Tibial nerve (tissue), 3 donors: ENCODE data around the gene PI16.

Source experiments
- POLR2A ChIP-seq, 2 donors: fragments of 450-650 bp; IDR thresholded peaks; one replicate each; pipeline ENCODE4 v1.6.1; 2017; ENCODE audit warnings: antibody characterized with exemption in 2 of 2, mild to moderate bottlenecking in 2 of 2, moderate library complexity in 2 of 2
- TF ChIP-seq, protein P1 (sequence below), 5 experiments: fragments of 200-600 bp in 3 of 5; fragments of 450-650 bp in 2 of 5; sonication (generic) in 3 of 5; IDR thresholded peaks; one replicate each; pipeline ENCODE4 v1.5.1; 2016 to 2019; ENCODE audit warnings: antibody characterized with exemption in 5 of 5, mild to moderate bottlenecking in 3 of 5, moderate library complexity in 2 of 5

DNA sequence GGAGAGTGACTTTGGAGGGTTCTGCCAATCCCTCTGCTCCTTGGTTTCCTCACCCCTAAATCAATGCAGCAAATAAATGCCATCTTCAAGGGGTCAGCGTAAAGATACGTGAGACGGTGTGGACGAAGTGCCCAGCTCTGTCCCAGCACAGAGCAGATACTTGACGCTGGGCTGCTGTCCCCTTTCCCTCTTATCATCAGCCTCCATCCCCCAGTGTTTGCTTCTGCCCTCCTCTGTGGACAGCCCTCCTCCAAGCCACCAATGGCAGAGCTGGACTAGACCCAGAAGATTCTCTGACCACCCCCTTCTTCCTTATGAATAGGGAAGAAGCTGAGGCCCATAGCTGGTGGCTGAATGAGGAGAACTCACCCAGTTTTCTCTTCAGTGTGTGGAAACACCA is 17.7 kb upstream of the PI16 start:
- TF ChIP-seq, protein P1, sequence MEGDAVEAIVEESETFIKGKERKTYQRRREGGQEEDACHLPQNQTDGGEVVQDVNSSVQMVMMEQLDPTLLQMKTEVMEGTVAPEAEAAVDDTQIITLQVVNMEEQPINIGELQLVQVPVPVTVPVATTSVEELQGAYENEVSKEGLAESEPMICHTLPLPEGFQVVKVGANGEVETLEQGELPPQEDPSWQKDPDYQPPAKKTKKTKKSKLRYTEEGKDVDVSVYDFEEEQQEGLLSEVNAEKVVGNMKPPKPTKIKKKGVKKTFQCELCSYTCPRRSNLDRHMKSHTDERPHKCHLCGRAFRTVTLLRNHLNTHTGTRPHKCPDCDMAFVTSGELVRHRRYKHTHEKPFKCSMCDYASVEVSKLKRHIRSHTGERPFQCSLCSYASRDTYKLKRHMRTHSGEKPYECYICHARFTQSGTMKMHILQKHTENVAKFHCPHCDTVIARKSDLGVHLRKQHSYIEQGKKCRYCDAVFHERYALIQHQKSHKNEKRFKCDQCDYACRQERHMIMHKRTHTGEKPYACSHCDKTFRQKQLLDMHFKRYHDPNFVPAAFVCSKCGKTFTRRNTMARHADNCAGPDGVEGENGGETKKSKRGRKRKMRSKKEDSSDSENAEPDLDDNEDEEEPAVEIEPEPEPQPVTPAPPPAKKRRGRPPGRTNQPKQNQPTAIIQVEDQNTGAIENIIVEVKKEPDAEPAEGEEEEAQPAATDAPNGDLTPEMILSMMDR (IDR thresholded peaks at IDR 0.05): no peak
- TF ChIP-seq POLR2A (IDR thresholded peaks at IDR 0.05): no peak
